MCF 10A (cell line): ENCODE results near the gene STOX2. TPM values are rescaled to one million over a fixed set of nuclear protein-coding genes. Genes with fewer than 3 reads are reported as not detected.

Source experiments
- BruUV-seq: library from RNA; stranded (reverse); fragments of 400-500 nt; replicated peaks from 2 replicates; lab custom pipeline; 2021; lab: Mats Ljungman, UMichigan
- CTCF ChIA-PET: fragments of 300-600 bp; sonication (Branson Sonifier 250); formaldehyde crosslinking; extraction: SDS; loops from one replicate; lab custom pipeline; 2021; ENCODE audit warnings: antibody characterized with exemption, inconsistent platforms; lab: Yijun Ruan, JAX
- POLR2A ChIA-PET: fragments of 300-600, 350-650 bp; sonication (Branson Sonifier 250); formaldehyde crosslinking; extraction: SDS; loops from one replicate; lab custom pipeline; 2020; ENCODE audit warnings: antibody characterized with exemption, inconsistent platforms; lab: Yijun Ruan, JAX
- DNase-seq: peaks from one replicate; pipeline ENCODE4 v3.0.0-alpha.2; 2018; ENCODE audit not compliant: unreplicated experiment
- H3K27ac Mint-ChIP-seq: one replicate; pipeline ENCODE4 v1.8.0; 2022; ENCODE audit warnings: mild to moderate bottlenecking, low read depth, mixed read lengths; ENCODE audit not compliant: unreplicated experiment
- H3K27me3 Mint-ChIP-seq: one replicate; pipeline ENCODE4 v1.8.0; 2022; ENCODE audit warnings: mixed read lengths; ENCODE audit not compliant: insufficient read depth, unreplicated experiment
- H3K36me3 Mint-ChIP-seq: one replicate; pipeline ENCODE4 v1.8.0; 2022; ENCODE audit warnings: mild to moderate bottlenecking, moderate library complexity, mixed read lengths; ENCODE audit not compliant: insufficient read depth, unreplicated experiment
- H3K4me1 Mint-ChIP-seq: one replicate; pipeline ENCODE4 v1.8.0; 2022; ENCODE audit warnings: mixed read lengths; ENCODE audit not compliant: insufficient read depth, unreplicated experiment
- H3K4me3 Mint-ChIP-seq: one replicate; pipeline ENCODE4 v1.8.0; 2022; ENCODE audit warnings: mild to moderate bottlenecking, moderate library complexity, mixed read lengths; ENCODE audit not compliant: unreplicated experiment
- H3K9me3 Mint-ChIP-seq: one replicate; pipeline ENCODE4 v1.8.0; 2022; ENCODE audit warnings: mixed read lengths; ENCODE audit not compliant: unreplicated experiment
- CTCF ChIP-seq: fragments of 200-600 bp; IDR thresholded peaks from one replicate; pipeline ENCODE4 v1.8.0; 2022; ENCODE audit warnings: antibody characterized with exemption, mild to moderate bottlenecking; ENCODE audit not compliant: unreplicated experiment
- intact Hi-C: fragments of 100-400 bp; cut with micrococcal nuclease; formaldehyde crosslinking; loops from 2 replicates; pipeline ENCODE4 v1.14.1; 2022
- total RNA-seq: library from RNA; stranded (reverse); gene quantifications from 2 replicates; pipeline ENCODE4 v1.2.3, GENCODE V29; 2022

The STOX2 gene
- total RNA-seq, 1 experiment from 2014 or later = 1.1 TPM

GRCh38 chr4:184003433-184003832, 98.3 kb downstream of the STOX2 start:
- CTCF ChIA-PET = interaction anchor here (0.5 to 0.7 kb wide), 2 partner anchors 57 to 176 kb away, joined by 3 read pairs; no protein-coding TSS in a partner anchor
- intact Hi-C loops = no loop called here
- no TSS peak for BruUV-seq

GRCh38 chr4:184007891-184008290, 102.8 kb downstream of the STOX2 start:
- Mint-ChIP-seq H3K4me3 (no peak overlapping the region), H3K36me3 (no peaks in the 10 kb centered on the region), H3K27ac (no peak overlapping the region), H3K27me3 (no peaks in the 10 kb centered on the region), H3K4me1 (no peaks in the 10 kb centered on the region), H3K9me3 (no peaks in the 10 kb centered on the region)
- no TSS peak for BruUV-seq
- intact Hi-C loops = no loop called here
- no peak for DNase-seq
- no peak for TF ChIP-seq CTCF
- ChIA-PET POLR2A (no interaction called here), CTCF (no interaction called here)

More at GRCh38 chr4:184003433-184003832, 98.3 kb downstream of the STOX2 start:
- Mint-ChIP-seq H3K4me3 (no peak overlapping the region), H3K9me3 (no peaks in the 10 kb centered on the region), H3K27me3 (no peaks in the 10 kb centered on the region), H3K4me1 (no peaks in the 10 kb centered on the region), H3K27ac (no peak overlapping the region), H3K36me3 (no peaks in the 10 kb centered on the region)
- TF ChIP-seq CTCF = no peak
- no peak for DNase-seq
- POLR2A ChIA-PET = no interaction called here

GRCh38 chr4:184010696-184011095, 105.6 kb downstream of the STOX2 start:
- Mint-ChIP-seq H3K4me1 (no peaks in the 10 kb centered on the region), H3K36me3 (no peaks in the 10 kb centered on the region), H3K9me3 (no peaks in the 10 kb centered on the region), H3K27me3 (no peaks in the 10 kb centered on the region), H3K4me3 (no peak overlapping the region), H3K27ac (no peak overlapping the region)
- CTCF ChIA-PET = no interaction called here
- no TSS peak for BruUV-seq
- POLR2A ChIA-PET = interaction anchor here (0.8 kb wide), 1 partner anchor 18 kb away, joined by 4 read pairs; no protein-coding TSS in a partner anchor
- no peak for TF ChIP-seq CTCF
- intact Hi-C loops = no loop called here
- no peak for DNase-seq

DNA sequence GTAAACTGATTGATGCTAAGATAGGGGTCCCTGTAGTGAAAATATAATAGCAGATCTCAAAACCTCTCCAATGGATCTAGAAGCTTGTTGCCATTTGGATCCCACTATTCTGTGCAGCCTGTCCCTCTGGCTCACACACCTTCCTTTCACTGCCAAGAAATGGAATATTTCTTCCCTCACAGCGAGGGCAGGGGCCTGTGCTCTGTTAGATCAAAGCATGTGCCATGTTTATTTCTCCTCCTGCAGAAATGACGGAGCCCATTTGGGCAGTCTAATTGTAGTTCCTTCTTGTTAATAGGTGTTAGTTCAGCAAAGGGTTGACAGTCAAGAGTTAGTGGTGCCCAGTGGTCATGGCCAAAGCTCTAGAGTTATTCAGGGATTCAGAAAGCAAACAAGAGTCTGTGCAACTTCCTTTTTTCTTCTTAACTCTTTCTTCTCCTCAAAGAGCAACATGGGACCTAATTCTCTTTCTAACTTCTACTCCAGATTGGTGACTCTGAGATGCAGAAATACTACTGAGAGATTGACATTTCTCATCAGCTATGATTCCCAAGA, 106.8 kb downstream of the STOX2 start:
- no peak for DNase-seq
- BruUV-seq = no TSS peak
- Mint-ChIP-seq H3K27ac (no peak overlapping the region), H3K9me3 (no peaks in the 10 kb centered on the region), H3K4me3 (no peak overlapping the region), H3K27me3 (no peaks in the 10 kb centered on the region), H3K4me1 (no peaks in the 10 kb centered on the region), H3K36me3 (no peaks in the 10 kb centered on the region)
- intact Hi-C loops = no loop called here
- ChIA-PET POLR2A (no interaction called here), CTCF (no interaction called here)
- no peak for TF ChIP-seq CTCF
